Effector memory CD8-positive, alpha-beta T cell (primary cell): ENCODE results near the gene WLS.
A peak's percentile ranks its signal among the peaks of the same experiment; 100 is the strongest.
"Not testable (repeated sequence)": the region's sequence is repeated elsewhere in the genome, so short reads cannot be mapped to it uniquely, and the experiment has no call there.

ENCODE experiments used
- ATAC-seq: fragments of 150-1000 bp; cut with Tn5 transposase; replicated peaks from 2 replicates; pipeline ENCODE4 v1.10.0; 2021; ENCODE audit warnings: mild to moderate bottlenecking, moderate library complexity
- DNase-seq, 3 experiments: peaks; one replicate each; pipeline ENCODE4 v3.0.0; 2021
- H3K27ac Mint-ChIP-seq, 2 donors: one replicate each; pipeline ENCODE4 v1.8.0; 2022; ENCODE audit warnings: mild to moderate bottlenecking in 2 of 2, mixed read lengths in 2 of 2, moderate library complexity in 2 of 2
- H3K27me3 Mint-ChIP-seq, 2 donors: one replicate each; pipeline ENCODE4 v1.8.0; 2022; ENCODE audit warnings: mixed read lengths in 2 of 2
- H3K36me3 Mint-ChIP-seq: one replicate; pipeline ENCODE4 v1.8.0; 2022; ENCODE audit warnings: mild to moderate bottlenecking, moderate library complexity, mixed read lengths; ENCODE audit not compliant: insufficient read depth
- H3K4me1 Mint-ChIP-seq, 2 donors: one replicate each; pipeline ENCODE4 v1.8.0; 2022; ENCODE audit warnings: low read depth in 2 of 2, mixed read lengths in 2 of 2
- H3K4me3 Mint-ChIP-seq, 2 donors: one replicate each; pipeline ENCODE4 v1.8.0; 2022; ENCODE audit warnings: mild to moderate bottlenecking in 2 of 2, mixed read lengths in 2 of 2, moderate library complexity in 2 of 2
- H3K9me3 Mint-ChIP-seq, 2 donors: one replicate each; pipeline ENCODE4 v1.8.0; 2022; ENCODE audit warnings: mixed read lengths in 2 of 2
- total RNA-seq, 9 experiments: gene quantifications; one replicate each; lab custom pipeline; 2026; lab: John Stamatoyannopoulos, UW

The WLS gene
- total RNA-seq, result 0 to 5.0 (median 0.06) reads per million in 9 experiments

DNA sequence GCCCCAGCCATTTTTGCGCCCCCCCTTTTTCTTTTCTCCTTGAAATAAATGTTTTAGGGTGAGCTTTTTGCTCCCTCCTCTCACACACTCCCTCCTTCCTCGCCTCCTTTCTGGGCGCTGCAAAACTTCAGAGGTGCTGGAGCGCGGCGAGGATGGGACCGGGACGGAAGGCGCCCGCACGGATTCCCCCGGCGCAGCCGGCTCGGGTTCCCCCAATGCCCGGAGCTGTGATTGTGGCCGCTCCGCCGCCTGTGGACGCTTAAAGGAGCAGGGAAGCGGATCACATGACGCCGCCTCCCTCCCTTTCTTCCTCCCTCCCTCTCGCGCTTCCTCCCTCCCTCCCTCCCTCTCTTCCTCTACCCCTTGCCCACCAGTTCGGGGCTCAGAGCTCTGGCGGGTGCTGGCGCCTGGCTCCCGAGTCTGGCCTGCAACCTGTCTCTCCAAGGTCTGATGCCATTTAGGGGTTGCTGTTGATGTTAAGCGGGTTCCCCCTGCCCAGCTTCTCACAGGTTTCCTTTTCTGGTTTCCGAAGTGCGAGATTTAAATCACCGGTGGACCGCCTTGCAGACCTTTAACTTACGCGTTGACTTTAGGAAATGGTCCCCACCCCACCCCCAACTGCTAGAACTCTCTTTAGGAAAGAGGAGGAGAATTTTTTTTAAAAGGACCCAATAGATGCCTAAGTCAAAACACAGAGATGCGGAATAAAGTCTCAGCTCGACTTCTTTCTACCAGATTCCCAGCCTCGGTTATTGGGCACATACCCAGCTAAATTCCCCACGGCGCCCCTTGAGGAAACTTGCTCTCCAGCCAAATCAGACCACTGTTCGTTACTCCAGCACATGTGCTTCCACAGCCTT, at the start of gene WLS:
Gene WLS, minus strand, starts transcription at position 235 of the 860 bp plus-strand sequence. Its CDS starts 224 bp downstream, at position 11.
- Mint-ChIP-seq H3K27me3 (peaks cover 44 to 54% of the 10 kb centered on the region in 2 donors), H3K4me1 (peaks cover 0 to 3% of the 10 kb centered on the region in 2 donors), H3K36me3 (no peaks in the 10 kb centered on the region), H3K9me3 (peaks cover 3 to 6% of the 10 kb centered on the region in 2 donors), H3K4me3 (peak within 1 kb of the TSS; percentile 12 to 20), H3K27ac (no peak within 1 kb of the TSS)
- no peak for DNase-seq
- no peak for ATAC-seq

DNA sequence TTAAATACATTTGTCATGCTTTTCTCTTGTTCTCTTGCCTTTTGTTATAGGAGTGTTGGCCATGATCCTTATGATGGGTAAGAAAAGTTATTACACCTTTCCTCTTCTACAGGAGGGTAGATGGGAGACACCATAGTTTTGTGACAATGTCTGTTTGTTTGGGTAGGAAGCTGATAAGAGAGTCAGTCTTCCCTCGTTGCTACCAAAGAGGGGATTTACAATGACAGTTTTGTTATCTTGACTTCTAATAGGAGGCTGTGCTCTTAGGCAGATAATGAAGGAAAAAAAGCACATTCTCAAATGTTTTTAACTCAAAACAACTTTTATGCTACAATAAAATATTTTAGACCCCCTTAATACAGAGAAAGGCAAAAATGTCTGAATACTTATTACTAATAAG, 48.0 kb upstream of the WLS start:
- H3K36me3 Mint-ChIP-seq, result no peaks in the 10 kb centered on the region
- H3K27ac Mint-ChIP-seq, result no peak overlapping the region
- peaks cover 0 to 5% of the 10 kb centered on the region in 2 donors for H3K9me3 Mint-ChIP-seq

GRCh38 chr1:68279846-68280245, 47.5 kb upstream of the WLS start:
- DNase-seq (no peak), ATAC-seq (no peak)
- Mint-ChIP-seq H3K27me3 (no peaks in the 10 kb centered on the region), H3K4me1 (no peaks in the 10 kb centered on the region), H3K4me3 (no peak overlapping the region), H3K36me3 (no peaks in the 10 kb centered on the region), H3K9me3 (peaks cover 0 to 3% of the 10 kb centered on the region in 2 donors), H3K27ac (no peak overlapping the region)

More for the DNA sequence above, 48.0 kb upstream of the WLS start:
- ATAC-seq (no peak), DNase-seq (no peak)
- Mint-ChIP-seq H3K27me3 (no peaks in the 10 kb centered on the region), H3K4me3 (no peak overlapping the region), H3K4me1 (no peaks in the 10 kb centered on the region)

DNA sequence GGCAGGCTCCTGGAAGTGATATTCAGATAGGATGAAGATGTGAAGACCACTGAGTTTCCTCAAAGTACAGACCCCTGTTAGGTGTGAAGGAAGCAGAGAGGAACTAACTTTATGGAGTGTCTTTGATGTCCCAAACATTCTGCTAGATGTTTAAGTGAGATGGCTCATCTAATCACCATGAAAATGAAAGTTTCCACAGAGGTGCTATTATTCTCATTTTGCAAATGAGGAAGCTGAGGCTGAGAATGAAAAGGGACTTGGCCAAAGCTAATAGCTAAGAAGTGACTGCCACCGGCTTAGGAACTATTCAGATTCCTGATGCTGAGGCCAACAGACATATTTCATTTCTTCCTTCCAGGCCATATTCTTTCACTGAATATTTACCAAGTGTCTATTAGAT, 45.9 kb upstream of the WLS start:
- no peak overlapping the region for H3K27ac Mint-ChIP-seq
- no peaks in the 10 kb centered on the region for H3K27me3 Mint-ChIP-seq
- DNase-seq (no peak), ATAC-seq (no peak)
- H3K4me1 Mint-ChIP-seq, result no peaks in the 10 kb centered on the region
- peaks cover 0 to 3% of the 10 kb centered on the region in 2 donors for H3K9me3 Mint-ChIP-seq
- H3K4me3 Mint-ChIP-seq, result no peak overlapping the region
- H3K36me3 Mint-ChIP-seq, result no peaks in the 10 kb centered on the region

GRCh38 chr1:68276448-68276847, 44.1 kb upstream of the WLS start:
- no peaks in the 10 kb centered on the region for H3K36me3 Mint-ChIP-seq
- no peak for ATAC-seq
- H3K27ac Mint-ChIP-seq, result no peak overlapping the region
- no peaks in the 10 kb centered on the region for H3K27me3 Mint-ChIP-seq
- no peak overlapping the region for H3K4me3 Mint-ChIP-seq
- DNase-seq, result no peak
- H3K4me1 Mint-ChIP-seq, result no peaks in the 10 kb centered on the region
- H3K9me3 Mint-ChIP-seq, result no peaks in the 10 kb centered on the region

- Mint-ChIP-seq H3K9me3 (no peaks in the 10 kb centered on the region), H3K4me3 (no peak overlapping the region), H3K27me3 (no peaks in the 10 kb centered on the region), H3K27ac (no peak overlapping the region), H3K4me1 (no peaks in the 10 kb centered on the region), H3K36me3 (no peaks in the 10 kb centered on the region)
- no peak for ATAC-seq
- no peak for DNase-seq
Observed at GRCh38 chr1:68273530-68273929, 41.2 kb upstream of the WLS start.

DNA sequence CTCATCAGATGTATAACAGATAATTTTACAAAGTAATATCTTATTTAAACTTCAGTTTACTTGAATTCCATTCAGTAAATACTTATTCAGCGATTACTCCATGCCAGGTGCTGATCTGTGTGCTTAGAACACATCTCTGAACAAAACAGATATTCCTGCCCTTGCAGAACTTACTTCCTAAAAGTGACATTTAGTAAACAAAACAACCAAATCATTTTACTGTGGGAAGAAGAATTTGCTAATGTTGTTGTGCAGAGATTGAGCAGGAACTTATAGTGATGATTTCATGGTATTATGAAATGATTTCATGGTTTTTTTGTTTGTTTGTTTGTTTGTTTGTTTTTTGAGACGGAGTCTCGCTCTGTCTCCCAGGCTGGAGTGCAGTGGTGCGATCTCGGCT, 39.3 kb upstream of the WLS start:
- Mint-ChIP-seq H3K4me3 (no peak overlapping the region), H3K27ac (no peak overlapping the region), H3K27me3 (no peaks in the 10 kb centered on the region), H3K36me3 (no peaks in the 10 kb centered on the region), H3K4me1 (no peaks in the 10 kb centered on the region), H3K9me3 (no peaks in the 10 kb centered on the region)
- ATAC-seq (no peak), DNase-seq (no peak)

GRCh38 chr1:68270951-68271350, 38.6 kb upstream of the WLS start:
- no peaks in the 10 kb centered on the region for H3K9me3 Mint-ChIP-seq
- no peaks in the 10 kb centered on the region for H3K4me1 Mint-ChIP-seq
- no peak overlapping the region for H3K4me3 Mint-ChIP-seq
- ATAC-seq (no peak), DNase-seq (no peak)
- no peak overlapping the region for H3K27ac Mint-ChIP-seq
- no peaks in the 10 kb centered on the region for H3K27me3 Mint-ChIP-seq
- H3K36me3 Mint-ChIP-seq, result no peaks in the 10 kb centered on the region

- Mint-ChIP-seq H3K27me3 (no peaks in the 10 kb centered on the region), H3K4me1 (no peaks in the 10 kb centered on the region), H3K9me3 (no peaks in the 10 kb centered on the region), H3K27ac (no peak overlapping the region), H3K4me3 (no peak overlapping the region), H3K36me3 (no peaks in the 10 kb centered on the region)
- ATAC-seq, result no peak
- DNase-seq, result no peak
Observed at GRCh38 chr1:68269637-68270430, 37.5 kb upstream of the WLS start.

GRCh38 chr1:68268896-68269483, 36.7 kb upstream of the WLS start:
- ATAC-seq (no peak), DNase-seq (no peak)
- Mint-ChIP-seq H3K4me1 (no peaks in the 10 kb centered on the region), H3K4me3 (no peak overlapping the region), H3K36me3 (no peaks in the 10 kb centered on the region), H3K27ac (no peak overlapping the region), H3K27me3 (no peaks in the 10 kb centered on the region), H3K9me3 (no peaks in the 10 kb centered on the region)

GRCh38 chr1:68256824-68257223, 24.5 kb upstream of the WLS start:
- DNase-seq, H3K27me3 Mint-ChIP-seq, H3K4me3 Mint-ChIP-seq, H3K9me3 Mint-ChIP-seq, H3K4me1 Mint-ChIP-seq, H3K36me3 Mint-ChIP-seq, H3K27ac Mint-ChIP-seq, ATAC-seq: not testable (repeated sequence)

- Mint-ChIP-seq H3K27ac (no peak overlapping the region), H3K36me3 (no peaks in the 10 kb centered on the region), H3K4me3 (no peak overlapping the region), H3K4me1 (no peaks in the 10 kb centered on the region), H3K9me3 (peaks cover 0 to 7% of the 10 kb centered on the region in 2 donors), H3K27me3 (no peaks in the 10 kb centered on the region)
- ATAC-seq, result no peak
- no peak for DNase-seq
Observed at GRCh38 chr1:68255301-68255700, 23.0 kb upstream of the WLS start.

DNA sequence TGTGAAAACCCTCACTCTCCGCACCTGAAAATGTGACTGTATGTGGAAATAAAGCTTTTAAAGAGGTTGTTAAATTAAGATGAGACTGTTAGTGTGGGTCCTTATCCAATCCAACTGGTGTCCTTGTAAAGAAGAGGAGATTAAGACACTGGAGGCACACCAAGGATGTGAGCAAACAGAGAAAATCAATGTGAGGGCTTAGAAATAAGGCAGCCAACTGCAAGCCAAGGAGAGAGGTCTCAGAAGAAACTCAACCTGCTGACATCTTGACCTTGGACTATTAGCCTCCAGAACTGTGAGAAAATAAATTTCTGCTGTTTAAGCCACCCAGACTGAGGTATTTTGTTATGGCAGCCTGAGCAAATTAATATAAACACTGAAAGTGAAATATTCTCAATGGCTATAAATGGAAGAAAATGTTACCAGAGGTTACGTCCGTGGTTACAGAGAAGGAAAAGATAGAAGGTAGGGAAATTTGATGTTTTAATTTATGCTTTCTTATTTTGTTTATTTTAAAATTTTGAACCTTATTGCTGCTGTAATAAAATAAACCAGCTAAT, 22.4 kb upstream of the WLS start:
- no peak for DNase-seq
- no peak overlapping the region for H3K4me3 Mint-ChIP-seq
- H3K27ac Mint-ChIP-seq, result no peak overlapping the region
- no peaks in the 10 kb centered on the region for H3K36me3 Mint-ChIP-seq
- peaks cover 0 to 7% of the 10 kb centered on the region in 2 donors for H3K9me3 Mint-ChIP-seq
- H3K27me3 Mint-ChIP-seq, result no peaks in the 10 kb centered on the region
- no peak for ATAC-seq
- no peaks in the 10 kb centered on the region for H3K4me1 Mint-ChIP-seq
